HTR-8/SVneo (cell line): ENCODE measurements around the gene CTDSPL.

Experiments used
- DNase-seq: peaks from one replicate; pipeline ENCODE4 v3.0.0; 2011; ENCODE audit warnings: low spot score, mixed read lengths; ENCODE audit not compliant: insufficient read length
- FAIRE-seq: peaks from 2 replicates; lab custom pipeline; 2011; peaks lifted over from hg19 to GRCh38; lab: Jason Lieb, UNC

The CTDSPL gene

DNA sequence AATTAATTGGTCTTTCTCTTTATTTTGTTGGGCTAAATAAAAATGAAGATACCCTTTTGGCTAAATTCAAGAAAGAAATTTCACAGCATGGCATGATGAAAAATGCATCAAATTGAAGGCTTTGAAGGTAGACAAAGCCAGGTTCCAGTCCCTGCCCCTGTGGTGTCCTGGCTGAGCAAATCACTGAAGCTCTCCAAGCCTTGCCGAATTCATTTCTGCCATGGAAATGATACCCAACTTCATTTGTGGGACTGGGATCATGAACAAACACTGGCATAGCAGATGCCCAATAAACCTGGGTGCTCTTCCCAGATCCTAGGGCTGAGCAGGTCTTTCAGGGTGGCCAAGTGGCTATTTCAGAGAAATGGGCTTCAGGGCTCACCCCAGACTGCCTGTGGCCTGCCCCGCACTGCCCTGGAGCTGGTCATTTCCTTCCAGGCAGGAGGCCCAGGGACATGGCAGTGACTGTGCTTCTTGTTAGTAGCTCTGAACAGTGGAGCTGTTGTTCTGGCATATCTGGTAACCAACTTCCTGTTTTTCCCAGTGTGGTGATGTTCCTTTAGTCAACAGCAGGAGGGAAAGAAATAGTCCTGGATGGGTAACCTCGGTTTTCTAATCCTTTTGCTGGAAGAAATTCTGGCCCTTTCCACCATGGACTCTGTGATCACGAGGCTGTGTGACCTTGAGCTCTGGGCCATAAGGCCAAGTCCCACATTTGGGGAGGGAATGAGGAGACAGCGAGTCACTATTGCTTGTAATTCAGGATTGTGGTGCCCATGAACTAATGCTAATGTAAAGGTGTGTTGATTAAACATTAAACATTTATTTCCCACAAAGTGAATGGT is 47.6 kb downstream of the CTDSPL start:
- no peak for DNase-seq
- no peak for FAIRE-seq

DNA sequence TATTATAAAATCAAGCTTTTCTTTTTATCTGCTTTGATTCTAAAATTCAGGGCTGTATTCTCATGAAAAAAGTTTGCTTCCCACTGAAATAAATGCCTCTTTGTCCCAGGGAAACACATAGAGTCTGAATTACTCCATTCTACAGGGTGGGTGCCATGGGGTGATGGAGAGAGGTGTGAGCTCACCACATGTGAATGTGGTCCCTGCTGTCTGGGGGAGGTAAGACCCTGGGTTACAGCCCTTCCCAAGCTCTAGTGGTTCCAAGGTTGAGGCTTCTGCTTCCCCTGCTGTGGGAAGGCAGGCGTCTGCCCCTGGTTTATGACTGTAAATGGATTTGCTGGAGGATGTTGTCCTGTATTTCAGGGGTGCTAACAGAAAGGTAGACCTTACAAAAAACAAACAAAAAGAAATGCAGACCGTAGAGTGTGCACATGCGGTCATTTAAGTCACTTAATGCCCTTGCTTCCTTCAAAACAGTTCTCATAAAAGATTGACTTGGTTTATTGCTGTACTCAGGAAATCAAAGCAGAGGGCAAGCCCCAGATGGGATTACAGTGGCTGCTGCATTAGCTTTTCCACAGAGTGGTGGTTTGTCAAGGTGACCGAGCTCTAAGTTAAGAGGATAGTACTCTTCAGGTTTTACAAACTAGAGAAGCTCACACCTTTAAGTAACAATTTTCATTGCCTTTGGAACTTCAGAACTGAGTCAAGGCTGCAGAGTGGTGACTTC is 49.2 kb downstream of the CTDSPL start:
- DNase-seq, result no peak
- no peak for FAIRE-seq

- FAIRE-seq (no peak), DNase-seq (no peak)
Observed at GRCh38 chr3:37912052-37912733, 50.5 kb downstream of the CTDSPL start.

- FAIRE-seq (no peak), DNase-seq (no peak)
Observed at GRCh38 chr3:37913522-37913921, 51.8 kb downstream of the CTDSPL start.

DNA sequence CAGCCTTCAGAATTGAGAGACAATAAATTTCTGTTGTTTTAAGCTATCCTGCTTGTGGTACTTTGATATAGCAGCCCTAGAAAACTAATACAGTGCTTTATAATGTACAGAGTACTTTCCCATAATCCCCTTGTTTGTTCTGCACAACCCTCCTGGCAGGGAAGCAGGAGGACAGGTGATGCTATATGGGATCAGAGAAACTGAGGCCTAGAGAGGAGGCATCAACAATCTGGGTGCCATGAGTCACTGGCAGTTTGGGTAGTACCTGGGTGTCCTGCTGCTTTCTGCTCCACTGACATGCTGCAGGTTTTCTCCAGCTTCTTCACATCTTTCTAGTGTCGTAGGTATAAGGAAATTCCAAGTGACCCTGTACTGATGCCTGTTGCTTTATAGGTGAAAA is 55.0 kb downstream of the CTDSPL start:
- DNase-seq, result no peak
- no peak for FAIRE-seq

- DNase-seq (no peak), FAIRE-seq (no peak)
Observed at GRCh38 chr3:37918627-37919026, 56.9 kb downstream of the CTDSPL start.

DNA sequence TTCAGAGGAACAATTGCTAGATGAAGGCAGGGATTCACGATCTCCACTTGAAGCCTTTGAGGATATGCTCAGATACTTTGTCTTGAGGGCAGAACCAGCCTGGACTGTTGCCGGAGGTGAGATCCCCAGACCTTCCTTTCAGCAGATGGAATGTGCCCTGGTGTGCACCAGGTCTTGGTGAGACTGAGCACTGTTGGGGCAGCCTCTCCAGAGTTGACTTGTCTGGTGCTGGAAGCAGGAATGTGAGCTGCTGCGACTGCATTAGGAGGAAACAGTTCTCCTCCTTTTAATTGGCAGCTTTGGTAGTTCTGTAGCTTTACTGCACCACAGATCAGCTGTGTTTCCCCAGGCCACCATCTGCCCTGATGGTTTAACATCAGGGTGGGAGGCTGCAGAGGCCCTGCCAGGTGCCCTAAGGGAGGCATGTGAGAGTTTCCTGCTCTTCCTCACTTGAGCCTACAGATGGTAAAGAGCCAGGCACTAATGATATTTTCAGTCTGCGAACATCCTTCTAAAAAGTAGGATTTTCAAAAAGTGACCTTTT is 58.5 kb downstream of the CTDSPL start:
- FAIRE-seq (no peak), DNase-seq (no peak)

GRCh38 chr3:37921025-37921424 is 59.3 kb downstream of the CTDSPL start:
- FAIRE-seq (no peak), DNase-seq (no peak)

GRCh38 chr3:37922721-37923568 is 61.3 kb downstream of the CTDSPL start:
- FAIRE-seq (no peak), DNase-seq (no peak)

DNA sequence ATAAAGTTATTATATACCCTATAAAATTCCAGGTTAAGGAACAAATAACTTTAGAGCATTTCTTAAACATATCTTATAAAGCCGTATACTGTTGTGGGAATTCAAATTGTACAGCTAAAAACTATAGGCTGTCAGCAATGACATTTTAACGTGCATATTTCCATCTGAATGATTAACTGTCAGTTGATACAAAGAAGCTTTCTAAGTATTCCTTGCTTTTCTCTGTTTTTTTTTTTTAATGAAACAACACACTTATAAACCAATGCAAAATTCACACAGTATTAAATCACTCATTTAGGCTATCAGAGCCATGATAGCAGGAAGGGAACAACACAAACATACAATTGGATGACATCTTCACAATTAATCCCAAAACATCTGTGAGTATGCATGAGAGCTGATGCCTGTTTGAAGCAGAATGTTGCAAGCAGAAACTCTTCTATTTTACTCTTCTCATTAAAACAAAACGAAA is 61.9 kb downstream of the CTDSPL start:
- DNase-seq (no peak), FAIRE-seq (no peak)

GRCh38 chr3:37924453-37924852 is 62.8 kb downstream of the CTDSPL start:
- FAIRE-seq, result no peak

DNA sequence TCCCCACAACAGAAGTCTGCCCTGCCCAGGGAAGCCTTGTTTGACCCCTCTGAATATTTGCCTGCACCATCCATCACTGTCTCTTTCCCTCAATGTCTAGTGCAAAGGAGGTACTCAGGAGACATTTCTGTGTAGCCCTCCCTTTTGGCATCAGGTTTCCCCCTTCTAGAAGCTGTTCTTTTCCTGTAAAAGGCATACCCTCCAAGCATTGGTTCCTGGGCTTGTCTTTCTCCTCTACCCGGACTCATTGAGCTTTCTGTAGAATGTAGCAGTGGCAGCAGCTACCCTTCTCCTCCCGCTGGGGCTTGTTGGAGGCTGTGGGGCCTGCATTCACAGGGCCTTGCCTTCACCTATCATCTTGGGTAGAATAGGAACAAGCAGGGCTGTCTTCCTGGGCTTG is 63.5 kb downstream of the CTDSPL start:
- no peak for DNase-seq
- FAIRE-seq, result no peak

More at GRCh38 chr3:37924453-37924852, 62.8 kb downstream of the CTDSPL start:
- no peak for DNase-seq

DNA sequence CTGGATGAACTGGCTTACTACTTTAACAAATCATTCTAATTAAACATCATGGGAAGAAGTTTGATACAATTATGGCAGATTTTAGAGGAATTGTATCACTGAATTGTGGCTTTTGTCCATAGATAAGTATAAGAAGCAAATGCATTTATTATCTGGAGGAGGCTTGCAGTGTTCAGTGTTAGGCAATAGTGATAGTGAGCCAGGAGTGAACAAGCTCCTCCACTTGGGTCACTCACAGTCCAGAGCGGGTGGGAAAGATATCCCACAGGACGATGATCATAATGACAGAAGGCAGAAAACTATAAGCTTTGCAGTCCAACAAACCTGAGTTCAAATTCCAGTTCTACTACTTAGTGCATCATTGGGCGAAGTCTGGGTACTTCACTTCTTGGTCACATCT is 64.9 kb downstream of the CTDSPL start:
- FAIRE-seq (no peak), DNase-seq (no peak)

DNA sequence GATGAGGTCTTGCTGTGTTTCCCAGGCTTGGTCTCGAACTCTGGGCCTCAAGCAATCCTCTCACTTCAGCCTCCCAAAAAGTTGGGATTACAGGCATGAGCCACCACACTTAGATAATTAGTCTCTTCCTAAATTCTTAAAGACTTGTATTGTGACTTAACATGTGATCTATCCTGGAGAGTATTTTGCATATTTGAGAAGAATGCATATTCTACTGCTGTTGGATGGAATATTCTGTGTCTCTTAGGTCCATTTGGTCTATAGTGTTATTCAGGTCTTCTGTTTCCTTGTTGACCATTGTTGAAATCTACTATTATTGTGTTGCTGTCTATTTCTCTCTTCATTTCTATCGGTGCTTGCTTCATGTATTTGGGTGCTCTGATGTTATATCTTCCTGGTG is 68.8 kb downstream of the CTDSPL start:
- DNase-seq (no peak), FAIRE-seq (no peak)

GRCh38 chr3:37932505-37932904 is 70.8 kb downstream of the CTDSPL start:
- FAIRE-seq (no peak), DNase-seq (no peak)

DNA sequence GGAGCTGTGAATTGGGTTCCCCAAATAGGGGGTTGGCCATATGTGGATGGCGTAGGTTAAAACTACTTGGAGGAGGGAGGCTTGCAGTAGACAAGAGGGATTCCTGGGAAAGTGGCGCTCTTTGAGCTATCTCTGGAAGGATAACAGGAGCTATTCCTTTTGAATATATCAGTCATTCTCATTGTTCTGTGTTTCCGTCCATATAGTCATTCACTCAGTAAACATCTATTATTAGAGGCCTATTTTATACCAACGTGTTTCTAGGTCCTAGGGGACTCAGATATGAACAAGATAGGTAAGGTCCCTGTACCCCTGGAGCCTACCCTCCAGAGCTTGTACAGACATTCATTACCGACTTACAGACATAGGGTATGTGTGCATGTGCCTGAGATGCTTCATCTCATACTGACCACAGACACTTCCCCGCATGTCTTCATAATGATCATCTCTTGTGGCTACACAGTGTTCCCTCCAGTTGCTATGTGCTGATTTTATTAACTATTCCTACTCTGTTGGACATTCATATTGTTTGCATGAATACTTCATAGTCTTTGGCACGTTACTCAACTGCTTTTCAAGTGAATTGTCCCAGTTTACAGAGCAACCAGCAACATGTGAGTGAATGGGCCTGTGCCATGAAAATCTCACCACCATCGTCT is 73.1 kb downstream of the CTDSPL start:
- FAIRE-seq (no peak), DNase-seq (no peak)

DNA sequence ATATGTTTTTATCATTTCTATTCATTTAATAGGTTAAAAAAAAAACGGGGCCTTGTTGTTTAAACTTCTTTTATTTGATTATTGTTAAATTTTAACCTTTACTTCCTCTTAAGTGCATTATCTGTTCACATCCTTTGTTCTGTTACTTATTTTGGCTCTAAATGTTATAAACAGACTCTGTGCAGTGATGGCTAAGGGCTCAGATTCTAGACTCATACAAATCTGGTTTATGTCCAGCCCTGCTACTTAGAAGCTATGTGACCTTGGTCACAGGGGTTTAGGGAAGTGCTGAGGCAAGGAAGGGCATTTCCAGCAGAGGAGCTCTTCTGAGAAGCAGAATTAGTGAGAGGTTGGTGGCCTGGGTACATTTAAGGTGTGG is 73.6 kb downstream of the CTDSPL start:
- DNase-seq (no peak), FAIRE-seq (no peak)

GRCh38 chr3:37935756-37936666 is 74.3 kb downstream of the CTDSPL start:
- DNase-seq (peak; percentile 67), FAIRE-seq (no peak)
